Aorta (tissue), 5 donors: ENCODE results near the gene ZNF792. TPM values are rescaled to one million over a fixed set of nuclear protein-coding genes. Genes with fewer than 3 reads are reported as not detected.
A peak's percentile ranks its signal among the peaks of the same experiment; 100 is the strongest.
"Not testable (repeated sequence)": the region's sequence is repeated elsewhere in the genome, so short reads cannot be mapped to it uniquely, and the experiment has no call there.

Experiments
- ATAC-seq: fragments of 200-7000 bp; cut with Tn5 transposase; one replicate; pipeline ENCODE4 v1.9.1; 2022; ENCODE audit warnings: moderate library complexity; ENCODE audit not compliant: low FRiP score
- DNase-seq, 2 donors: peaks; one replicate each; pipeline ENCODE4 v3.0.0-alpha.2; 2020
- H3K27ac ChIP-seq, 2 donors: one replicate each; pipeline ENCODE4 v1.5.1; 2013; ENCODE audit warnings: low read length in 2 of 2, mild to moderate bottlenecking in 2 of 2, moderate library complexity in 2 of 2, control low read depth in 1 of 2, inconsistent platforms in 1 of 2, low read depth in 1 of 2
- H3K27me3 ChIP-seq, 2 donors: one replicate each; pipeline ENCODE4 v1.6.1; 2013; ENCODE audit warnings: control low read depth in 1 of 2, low read length in 1 of 2, mild to moderate bottlenecking in 1 of 2, moderate library complexity in 1 of 2; ENCODE audit not compliant: insufficient read depth in 2 of 2, control insufficient read depth in 1 of 2
- H3K36me3 ChIP-seq, 2 donors: one replicate each; pipeline ENCODE4 v1.6.1; 2013; ENCODE audit warnings: control low read depth in 1 of 2, low read length in 1 of 2, mild to moderate bottlenecking in 1 of 2; ENCODE audit not compliant: insufficient read depth in 2 of 2, control insufficient read depth in 1 of 2
- H3K4me1 ChIP-seq, 2 donors: one replicate each; pipeline ENCODE4 v1.6.1; 2013; ENCODE audit warnings: low read length in 2 of 2, control low read depth in 1 of 2, mild to moderate bottlenecking in 1 of 2, moderate library complexity in 1 of 2; ENCODE audit not compliant: insufficient read depth in 2 of 2, control insufficient read depth in 1 of 2
- H3K4me3 ChIP-seq, 2 donors: one replicate each; pipeline ENCODE4 v1.5.1; 2013; ENCODE audit warnings: low read length in 2 of 2, control low read depth in 1 of 2, mild to moderate bottlenecking in 1 of 2
- H3K9me3 ChIP-seq: one replicate; pipeline ENCODE4 v1.6.1; 2013; ENCODE audit warnings: mild to moderate bottlenecking, low read length; ENCODE audit not compliant: control insufficient read depth
- WGBS, 2 donors: extraction: QIAGEN DNeasy Blood & Tissue Kit; methylation state at CpG; one replicate each; pipeline ENCODE4 v1.1.7; 2013; 5-methylcytosine and 5-hydroxymethylcytosine counted together
- intact Hi-C, 2 donors: fragments of 100-400 bp; cut with DNase I; formaldehyde crosslinking; loops; one replicate each; pipeline versions ENCODE4 v1.14.2 to v1.15.0; 2022
- polyA plus RNA-seq, 2 donors: library from polyadenylated mRNA; stranded (reverse); fragments of 200-250 nt; gene quantifications; one replicate each; pipeline ENCODE4 v1.2.3, GENCODE V29; 2013
- total RNA-seq, 2 donors: library from RNA; stranded (reverse); fragmentation: NEBNext Ultra II Directional; extraction: Animal tissue kit (Norgen Biotek cat#: 25700); gene quantifications; one replicate each; pipeline ENCODE4 v1.2.1, GENCODE V29; 2021
- donor health status: healthy with polysubstance abuse.
- donor health status: Bipolar disorder and iron deficiency.
- donor health status: DM: no; HTN: no; CAD: no.
- donor health status: DM: no; HTN: no; CAD: no.
- donor health status: DM: yes; HTN: yes; CAD: no.

The ZNF792 gene
- total and polyA plus RNA-seq, 4 donors: 1.0 to 13.5 (median 3.5) TPM

GRCh38 chr19:34999498-35000337, 35.7 kb upstream of the ZNF792 start, which contains the start of gene GRAMD1A:
Gene GRAMD1A, plus strand, starts transcription at chr19:35000323. Its CDS starts 156 bp downstream, at chr19:35000479.
- WGBS, 2 donors: 1 to 2% methylated on average over 36 to 45 of the region's 45 CpGs
- DNase-seq (peak; percentile 93 to 96), ATAC-seq (peak; percentile 95)
- Histone ChIP-seq H3K9me3 (no peaks in the 10 kb centered on the region), H3K36me3 (no peaks in the 10 kb centered on the region), H3K4me3 (peak within 1 kb of the TSS; percentile 91 to 92), H3K27ac (peak within 1 kb of the TSS; percentile 83 to 98), H3K4me1 (no peaks in the 10 kb centered on the region), H3K27me3 (no peaks in the 10 kb centered on the region)
- intact Hi-C loops: no loop called here

GRCh38 chr19:34998777-34999497, 34.9 kb upstream of the ZNF792 start:
- H3K9me3 ChIP-seq: no peaks in the 10 kb centered on the region
- DNase-seq: peak in 1 of 2 donors; percentile 59
- peak overlapping the region in 1 of 2 donors; percentile 98 for H3K27ac ChIP-seq
- no peak overlapping the region for H3K4me3 ChIP-seq
- no peaks in the 10 kb centered on the region for H3K4me1 ChIP-seq
- intact Hi-C loops: no loop called here
- H3K27me3 ChIP-seq: no peaks in the 10 kb centered on the region
- 43 to 47% methylated on average over 13 of the region's 13 CpGs for WGBS, 2 donors
- no peaks in the 10 kb centered on the region for H3K36me3 ChIP-seq
- ATAC-seq: no peak

GRCh38 chr19:34998224-34998623, 34.2 kb upstream of the ZNF792 start:
- intact Hi-C loops, H3K27ac ChIP-seq, ATAC-seq, H3K9me3 ChIP-seq, H3K4me1 ChIP-seq, H3K27me3 ChIP-seq, H3K4me3 ChIP-seq, H3K36me3 ChIP-seq: not testable (repeated sequence)
- WGBS, 2 donors: 93 to 96% methylated on average over 7 of the region's 7 CpGs
- peak in 1 of 2 donors; percentile 13 for DNase-seq

- WGBS, 2 donors: 71 to 74% methylated on average over 8 of the region's 8 CpGs
- Histone ChIP-seq H3K9me3 (no peaks in the 10 kb centered on the region), H3K27ac (no peak overlapping the region), H3K4me1 (no peaks in the 10 kb centered on the region), H3K27me3 (no peaks in the 10 kb centered on the region), H3K4me3 (no peak overlapping the region), H3K36me3 (no peaks in the 10 kb centered on the region)
- DNase-seq: peak in 1 of 2 donors; percentile 61
- intact Hi-C loops: no loop called here
- ATAC-seq: no peak
Measured at GRCh38 chr19:34997071-34997617, 33.1 kb upstream of the ZNF792 start.

GRCh38 chr19:34995551-34995950, 31.5 kb upstream of the ZNF792 start:
- ATAC-seq (no peak), DNase-seq (no peak)
- 93 to 95% methylated on average over 7 to 8 of the region's 8 CpGs for WGBS, 2 donors
- Histone ChIP-seq H3K27me3 (no peaks in the 10 kb centered on the region), H3K9me3 (no peaks in the 10 kb centered on the region), H3K27ac (no peak overlapping the region), H3K4me3 (no peak overlapping the region), H3K4me1 (no peaks in the 10 kb centered on the region), H3K36me3 (no peaks in the 10 kb centered on the region)
- intact Hi-C loops: no loop called here

GRCh38 chr19:34994643-34995541, 30.9 kb upstream of the ZNF792 start:
- intact Hi-C loops: no loop called here
- Histone ChIP-seq H3K27me3 (no peaks in the 10 kb centered on the region), H3K27ac (no peak overlapping the region), H3K36me3 (no peaks in the 10 kb centered on the region), H3K4me1 (no peaks in the 10 kb centered on the region), H3K9me3 (no peaks in the 10 kb centered on the region), H3K4me3 (no peak overlapping the region)
- DNase-seq (peak; percentile 74 to 76), ATAC-seq (peak; percentile 47)
- WGBS, 2 donors: 55 to 58% methylated on average over 17 of the region's 17 CpGs

- Histone ChIP-seq H3K4me1 (no peaks in the 10 kb centered on the region), H3K27me3 (no peaks in the 10 kb centered on the region), H3K9me3 (no peaks in the 10 kb centered on the region), H3K27ac (no peak overlapping the region), H3K36me3 (no peaks in the 10 kb centered on the region), H3K4me3 (no peak overlapping the region)
- intact Hi-C loops: no loop called here
- DNase-seq (peak in 1 of 2 donors; percentile 68), ATAC-seq (no peak)
- 84 to 86% methylated on average over 9 of the region's 9 CpGs for WGBS, 2 donors
Measured at GRCh38 chr19:34994286-34994642, 30.2 kb upstream of the ZNF792 start.

GRCh38 chr19:34992582-34992981, 28.6 kb upstream of the ZNF792 start:
- ATAC-seq, H3K36me3 ChIP-seq, H3K27me3 ChIP-seq, H3K4me3 ChIP-seq, H3K27ac ChIP-seq, DNase-seq, H3K9me3 ChIP-seq, H3K4me1 ChIP-seq, intact Hi-C loops: not testable (repeated sequence)
- 86 to 88% methylated on average over 7 of the region's 7 CpGs for WGBS, 2 donors
